Skin of body (tissue), 2 donors: ENCODE results near the gene ZFHX2. TPM values are rescaled to one million over a fixed set of nuclear protein-coding genes. Genes with fewer than 3 reads are reported as not detected.

Experiments used
- DNase-seq: peaks from one replicate; lab custom pipeline; 2025; lab: John Stamatoyannopoulos, UW
- total RNA-seq: library from RNA; depleted of rRNA; stranded (reverse); fragments of >200 nt; gene quantifications from one replicate; pipeline ENCODE4 v1.2.3, GENCODE V29; 2014

ZFHX2 gene
- total RNA-seq, 1 donor from 2014 or later: 0.39 TPM

- no peak for DNase-seq
Observed at GRCh38 chr14:23523229-23524016, 28.1 kb downstream of the ZFHX2 start.

- DNase-seq: no peak
Observed at GRCh38 chr14:23522643-23523198, 28.8 kb downstream of the ZFHX2 start.

- no peak for DNase-seq
Observed at GRCh38 chr14:23521785-23522640, 29.6 kb downstream of the ZFHX2 start.

- DNase-seq: no peak
Observed at GRCh38 chr14:23520899-23521533, 30.5 kb downstream of the ZFHX2 start.

GRCh38 chr14:23518709-23519108, 32.9 kb downstream of the ZFHX2 start:
- DNase-seq: no peak

GRCh38 chr14:23517650-23518326, 33.8 kb downstream of the ZFHX2 start:
- no peak for DNase-seq

- no peak for DNase-seq
Observed at GRCh38 chr14:23514644-23514957, 37.0 kb downstream of the ZFHX2 start.

GRCh38 chr14:23513818-23514643, 37.5 kb downstream of the ZFHX2 start:
- DNase-seq: no peak

- no peak for DNase-seq
Observed at GRCh38 chr14:23513005-23513817, 38.4 kb downstream of the ZFHX2 start.

GRCh38 chr14:23512156-23512555, 39.4 kb downstream of the ZFHX2 start:
- no peak for DNase-seq

GRCh38 chr14:23494223-23494622, 57.3 kb downstream of the ZFHX2 start:
- no peak for DNase-seq

- no peak for DNase-seq
Observed at GRCh38 chr14:23492618-23493272, 58.8 kb downstream of the ZFHX2 start.

- DNase-seq: no peak
Observed at GRCh38 chr14:23487216-23487615, 64.3 kb downstream of the ZFHX2 start.

GRCh38 chr14:23486036-23486435, 65.5 kb downstream of the ZFHX2 start:
- no peak for DNase-seq

GRCh38 chr14:23485326-23485725, 66.2 kb downstream of the ZFHX2 start:
- DNase-seq: no peak

GRCh38 chr14:23483236-23483854, 68.2 kb downstream of the ZFHX2 start:
- DNase-seq: no peak

- no peak for DNase-seq
Observed at GRCh38 chr14:23482823-23483148, 68.8 kb downstream of the ZFHX2 start.

- DNase-seq: no peak
Observed at GRCh38 chr14:23481979-23482822, 69.4 kb downstream of the ZFHX2 start.
